Measurements from ENCODE around the gene GPATCH2. TPM values are rescaled to one million over a fixed set of nuclear protein-coding genes. Genes with fewer than 3 reads are reported as not detected.

Gene GPATCH2
- total RNA-seq, 1 experiment from 2014 or later: 11.3 TPM

DNA sequence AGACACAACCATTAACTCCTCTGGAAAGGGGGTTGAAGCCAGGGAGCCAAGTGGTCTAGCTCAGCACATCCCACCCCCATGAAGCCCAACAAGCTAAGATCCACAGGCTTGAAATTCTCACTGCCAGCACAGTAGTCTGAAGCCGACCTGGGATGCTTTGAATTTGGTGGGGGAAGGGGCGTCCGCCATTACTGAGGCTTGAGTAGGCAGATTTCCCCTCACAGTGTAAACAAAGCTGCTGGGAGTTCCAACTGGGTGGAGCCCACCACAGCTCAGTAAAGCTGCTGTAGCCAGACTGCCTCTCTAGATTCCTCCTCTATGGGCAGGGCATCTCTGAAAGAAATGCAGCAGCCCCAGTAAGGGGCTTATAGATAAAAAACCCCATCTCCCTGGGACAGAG lies 193.5 kb downstream of the GPATCH2 start (continued):
- no peak for TF ChIP-seq RAD21 (IDR thresholded peaks at IDR 0.05; ENCODE audit: low read depth)
- TF ChIP-seq CBX3 (IDR thresholded peaks at IDR 0.05; ENCODE audit: low read depth): no peak
- TF ChIP-seq, protein P1, sequence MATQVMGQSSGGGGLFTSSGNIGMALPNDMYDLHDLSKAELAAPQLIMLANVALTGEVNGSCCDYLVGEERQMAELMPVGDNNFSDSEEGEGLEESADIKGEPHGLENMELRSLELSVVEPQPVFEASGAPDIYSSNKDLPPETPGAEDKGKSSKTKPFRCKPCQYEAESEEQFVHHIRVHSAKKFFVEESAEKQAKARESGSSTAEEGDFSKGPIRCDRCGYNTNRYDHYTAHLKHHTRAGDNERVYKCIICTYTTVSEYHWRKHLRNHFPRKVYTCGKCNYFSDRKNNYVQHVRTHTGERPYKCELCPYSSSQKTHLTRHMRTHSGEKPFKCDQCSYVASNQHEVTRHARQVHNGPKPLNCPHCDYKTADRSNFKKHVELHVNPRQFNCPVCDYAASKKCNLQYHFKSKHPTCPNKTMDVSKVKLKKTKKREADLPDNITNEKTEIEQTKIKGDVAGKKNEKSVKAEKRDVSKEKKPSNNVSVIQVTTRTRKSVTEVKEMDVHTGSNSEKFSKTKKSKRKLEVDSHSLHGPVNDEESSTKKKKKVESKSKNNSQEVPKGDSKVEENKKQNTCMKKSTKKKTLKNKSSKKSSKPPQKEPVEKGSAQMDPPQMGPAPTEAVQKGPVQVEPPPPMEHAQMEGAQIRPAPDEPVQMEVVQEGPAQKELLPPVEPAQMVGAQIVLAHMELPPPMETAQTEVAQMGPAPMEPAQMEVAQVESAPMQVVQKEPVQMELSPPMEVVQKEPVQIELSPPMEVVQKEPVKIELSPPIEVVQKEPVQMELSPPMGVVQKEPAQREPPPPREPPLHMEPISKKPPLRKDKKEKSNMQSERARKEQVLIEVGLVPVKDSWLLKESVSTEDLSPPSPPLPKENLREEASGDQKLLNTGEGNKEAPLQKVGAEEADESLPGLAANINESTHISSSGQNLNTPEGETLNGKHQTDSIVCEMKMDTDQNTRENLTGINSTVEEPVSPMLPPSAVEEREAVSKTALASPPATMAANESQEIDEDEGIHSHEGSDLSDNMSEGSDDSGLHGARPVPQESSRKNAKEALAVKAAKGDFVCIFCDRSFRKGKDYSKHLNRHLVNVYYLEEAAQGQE (IDR thresholded peaks at IDR 0.05; ENCODE audit: low read depth): no peak
- TF ChIP-seq, protein P2, sequence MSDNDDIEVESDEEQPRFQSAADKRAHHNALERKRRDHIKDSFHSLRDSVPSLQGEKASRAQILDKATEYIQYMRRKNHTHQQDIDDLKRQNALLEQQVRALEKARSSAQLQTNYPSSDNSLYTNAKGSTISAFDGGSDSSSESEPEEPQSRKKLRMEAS (IDR thresholded peaks at IDR 0.05): no peak
- TF ChIP-seq EZH2phosphoT487 (IDR thresholded peaks at IDR 0.05; ENCODE audit: borderline replicate concordance): no peak
- TF ChIP-seq POLR2A (IDR thresholded peaks at IDR 0.05; ENCODE audit: borderline replicate concordance, extremely low read depth, insufficient read depth, insufficient read length): no peak
- no peak for TF ChIP-seq SIN3A (IDR thresholded peaks at IDR 0.05; ENCODE audit: low read depth)

DNA sequence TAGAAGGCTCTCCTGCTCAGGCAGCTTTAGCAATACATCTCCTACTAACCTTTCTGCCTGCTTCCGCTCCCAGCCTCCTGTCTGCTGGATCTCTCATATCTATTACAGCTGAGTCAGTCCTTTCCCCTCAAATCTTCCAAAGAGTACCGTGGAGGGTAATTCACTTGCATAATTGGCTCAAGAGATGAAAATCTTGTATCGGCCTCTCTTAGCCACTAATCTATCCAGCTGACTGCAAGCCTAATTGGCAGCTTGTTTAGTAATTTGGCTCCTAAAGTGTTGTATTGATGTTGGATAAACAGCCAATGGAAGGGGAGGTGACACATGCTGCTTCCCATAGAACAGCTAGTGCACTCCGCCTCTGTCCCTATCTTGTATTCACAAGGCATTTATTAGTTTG lies 195.7 kb downstream of the GPATCH2 start:
- Histone ChIP-seq H3K4me3 (replicated peaks in 1 of 2; ENCODE audit: low read depth in 1 of 2, low read length in 2 of 2) (no peak overlapping the region), H2AFZ (ENCODE audit: low read depth, low read length, poor library complexity, severe bottlenecking) (no peak overlapping the region), H3K4me1 (ENCODE audit: control insufficient read depth in 1 of 2, insufficient read depth in 2 of 2, low read length in 2 of 2) (no peaks in the 10 kb centered on the region), H3K27me3 (ENCODE audit: insufficient read depth, low read length) (no peaks in the 10 kb centered on the region), H3K36me3 (ENCODE audit: control insufficient read depth in 1 of 2, insufficient read depth in 2 of 2, low read length in 2 of 2) (no peaks in the 10 kb centered on the region), H3K9me3 (ENCODE audit: control insufficient read depth in 1 of 2, insufficient read depth in 1 of 2, low read depth in 1 of 2, low read length in 2 of 2) (no peaks in the 10 kb centered on the region), H3K4me2 (ENCODE audit: low read length) (no peak overlapping the region), H3K9ac (ENCODE audit: low read length) (no peak overlapping the region), H3K79me2 (ENCODE audit: insufficient read depth, low read length) (no peaks in the 10 kb centered on the region), H3K9me2 (ENCODE audit: insufficient read depth) (no peaks in the 10 kb centered on the region), H3K27ac (ENCODE audit: low read depth, low read length) (no peak overlapping the region), H4K20me1 (ENCODE audit: insufficient read depth) (no peaks in the 10 kb centered on the region)
- CTCF ChIA-PET: no interaction called here
- DNase-seq (ENCODE audit: low read depth, low spot score) (no peak), ATAC-seq (no peak)
- RAD21 ChIA-PET (ENCODE audit: low non-redundant PET in 1 of 2, low total read pairs in 2 of 2, uncharacterized antibody in 2 of 2, unreplicated experiment in 2 of 2): no interaction called here
- POLR2A ChIA-PET: no interaction called here
- no peak for TF ChIP-seq SP1 (IDR thresholded peaks at IDR 0.05; ENCODE audit: low read depth)
- TF ChIP-seq JUND (IDR thresholded peaks at IDR 0.05): no peak
- no peak for TF ChIP-seq SIN3A (IDR thresholded peaks at IDR 0.05; ENCODE audit: low read depth)
- TF ChIP-seq FOSL1 (IDR thresholded peaks at IDR 0.05; ENCODE audit: low read depth): no peak
- TF ChIP-seq, protein P3, sequence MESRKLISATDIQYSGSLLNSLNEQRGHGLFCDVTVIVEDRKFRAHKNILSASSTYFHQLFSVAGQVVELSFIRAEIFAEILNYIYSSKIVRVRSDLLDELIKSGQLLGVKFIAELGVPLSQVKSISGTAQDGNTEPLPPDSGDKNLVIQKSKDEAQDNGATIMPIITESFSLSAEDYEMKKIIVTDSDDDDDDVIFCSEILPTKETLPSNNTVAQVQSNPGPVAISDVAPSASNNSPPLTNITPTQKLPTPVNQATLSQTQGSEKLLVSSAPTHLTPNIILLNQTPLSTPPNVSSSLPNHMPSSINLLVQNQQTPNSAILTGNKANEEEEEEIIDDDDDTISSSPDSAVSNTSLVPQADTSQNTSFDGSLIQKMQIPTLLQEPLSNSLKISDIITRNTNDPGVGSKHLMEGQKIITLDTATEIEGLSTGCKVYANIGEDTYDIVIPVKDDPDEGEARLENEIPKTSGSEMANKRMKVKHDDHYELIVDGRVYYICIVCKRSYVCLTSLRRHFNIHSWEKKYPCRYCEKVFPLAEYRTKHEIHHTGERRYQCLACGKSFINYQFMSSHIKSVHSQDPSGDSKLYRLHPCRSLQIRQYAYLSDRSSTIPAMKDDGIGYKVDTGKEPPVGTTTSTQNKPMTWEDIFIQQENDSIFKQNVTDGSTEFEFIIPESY (IDR thresholded peaks at IDR 0.05; ENCODE audit: extremely low read depth, insufficient replicate concordance, low read length): no peak
- TF ChIP-seq SRF (IDR thresholded peaks at IDR 0.05; ENCODE audit: low read depth): no peak
- no peak for TF ChIP-seq EZH2 (IDR thresholded peaks at IDR 0.05)
- TF ChIP-seq YY1 (IDR thresholded peaks at IDR 0.05; ENCODE audit: extremely low read depth, insufficient replicate concordance, low read depth, low read length): no peak
- no peak for TF ChIP-seq ELF1 (IDR thresholded peaks at IDR 0.05; ENCODE audit: borderline replicate concordance, low read depth)
- no peak for TF ChIP-seq ZNF274 (IDR thresholded peaks at IDR 0.05; ENCODE audit: low read depth, low read length)
- TF ChIP-seq RAD21 (IDR thresholded peaks at IDR 0.05; ENCODE audit: low read depth): no peak
- no peak for TF ChIP-seq TCF7L2 (IDR thresholded peaks at IDR 0.05; ENCODE audit: borderline replicate concordance, extremely low read depth, insufficient read depth, insufficient read length)
- TF ChIP-seq, protein P4, sequence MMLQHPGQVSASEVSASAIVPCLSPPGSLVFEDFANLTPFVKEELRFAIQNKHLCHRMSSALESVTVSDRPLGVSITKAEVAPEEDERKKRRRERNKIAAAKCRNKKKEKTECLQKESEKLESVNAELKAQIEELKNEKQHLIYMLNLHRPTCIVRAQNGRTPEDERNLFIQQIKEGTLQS (IDR thresholded peaks at IDR 0.05): no peak
- no peak for TF ChIP-seq POLR2A (IDR thresholded peaks at IDR 0.05; ENCODE audit: borderline replicate concordance, extremely low read depth, insufficient read depth, insufficient read length)
- TF ChIP-seq ZFX (IDR thresholded peaks at IDR 0.05): no peak
- TF ChIP-seq CEBPB (IDR thresholded peaks at IDR 0.05; ENCODE audit: low read depth): no peak
- intact Hi-C loops (cut with micrococcal nuclease): no loop called here
- BruUV-seq (replicated peaks): no TSS peak
